Activated gamma-delta T cell treated with anti-CD3 and anti-CD28 coated beads, Interleukin-2, amount 50 U/mL, for 16 hours (primary cell): ENCODE measurements around the gene KCNJ6.
"Not testable (repeated sequence)": the region's sequence is repeated elsewhere in the genome, so short reads cannot be mapped to it uniquely, and the experiment has no call there.

Experiments
- DNase-seq: peaks from one replicate; pipeline ENCODE4 v3.0.0-alpha.2; 2020; ENCODE audit warnings: low read depth

The KCNJ6 gene

DNA sequence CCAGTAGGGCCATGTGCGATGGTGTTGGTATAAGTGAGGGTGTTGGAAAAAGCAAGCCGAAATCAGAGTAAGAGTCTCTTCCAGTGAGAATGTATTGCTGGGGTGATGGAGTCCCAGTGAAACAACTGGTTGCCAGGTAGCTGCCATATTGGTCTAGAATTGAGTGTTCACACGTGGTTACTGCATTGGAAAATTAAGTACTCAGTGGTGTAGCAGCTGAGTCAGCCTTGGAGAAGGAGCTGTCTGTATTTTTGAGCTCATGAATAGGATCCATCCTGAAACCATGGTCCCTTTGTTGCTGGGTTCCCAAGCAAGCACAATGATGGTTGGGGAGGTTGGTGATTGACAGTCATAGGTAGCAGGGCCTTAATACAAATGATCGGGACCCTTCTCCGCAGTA lies 314.3 kb downstream of the KCNJ6 start:
- no peak for DNase-seq

DNA sequence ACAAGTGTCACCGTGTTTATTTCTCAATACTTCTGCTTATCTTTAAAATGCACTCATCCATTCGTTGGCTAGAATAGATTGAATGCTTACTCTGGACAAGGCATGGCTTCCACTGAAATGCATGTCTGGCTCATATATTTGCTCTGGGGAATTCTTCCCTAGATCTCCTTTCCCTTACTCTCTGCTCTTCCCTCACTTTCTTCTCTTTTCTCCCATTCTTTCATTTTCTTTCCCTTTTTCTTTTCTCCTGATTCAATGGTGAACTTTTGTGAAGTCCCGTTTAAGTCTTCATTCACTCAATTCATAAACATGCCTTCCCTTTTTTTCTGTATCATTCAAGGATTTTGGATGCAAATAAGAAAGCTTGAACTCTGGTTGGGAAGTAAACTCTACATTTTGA lies 315.2 kb downstream of the KCNJ6 start:
- no peak for DNase-seq

DNA sequence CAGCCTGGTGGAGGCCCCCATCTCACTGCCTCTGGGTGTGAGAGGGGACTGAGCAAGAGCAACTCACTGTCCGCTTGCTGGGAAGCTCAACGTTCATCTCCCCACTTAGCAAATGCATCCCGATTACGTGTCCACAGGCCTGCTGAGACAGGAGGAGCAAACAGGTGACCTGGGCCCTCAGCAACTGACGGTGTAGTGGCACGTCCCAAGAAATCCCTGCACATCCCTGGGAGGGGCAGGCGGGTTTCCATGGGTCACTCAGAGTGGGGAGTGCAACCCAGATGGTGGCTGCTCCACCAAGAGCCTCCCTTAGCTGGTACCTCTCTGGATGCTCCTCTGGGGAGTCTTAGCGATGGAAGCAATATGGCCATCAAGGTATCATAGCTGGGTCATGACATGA lies 320.3 kb downstream of the KCNJ6 start:
- no peak for DNase-seq

DNA sequence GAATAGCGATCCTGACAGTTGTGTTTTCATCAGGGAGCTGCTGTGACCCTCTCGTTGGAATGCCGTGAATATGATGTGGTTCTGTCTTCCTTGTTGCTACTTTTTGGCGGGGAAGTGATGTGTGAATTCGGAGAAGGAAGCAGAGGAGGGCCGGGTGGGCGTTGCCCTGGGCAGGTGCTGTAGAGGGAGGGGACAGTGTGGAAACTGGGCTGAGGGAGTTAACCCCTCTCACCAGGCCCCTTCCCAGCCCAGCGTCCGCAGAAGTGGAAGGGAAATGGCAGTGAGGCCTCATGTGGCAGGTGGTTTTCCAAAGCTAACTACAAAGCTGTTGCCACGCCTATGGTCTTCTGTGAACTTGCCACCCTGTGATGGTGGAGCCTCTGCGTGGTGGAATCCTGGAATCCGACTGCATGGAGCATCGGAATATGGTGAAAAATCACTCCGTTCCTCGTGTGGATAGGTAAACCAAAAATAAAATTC lies 321.7 kb downstream of the KCNJ6 start:
- no peak for DNase-seq

DNA sequence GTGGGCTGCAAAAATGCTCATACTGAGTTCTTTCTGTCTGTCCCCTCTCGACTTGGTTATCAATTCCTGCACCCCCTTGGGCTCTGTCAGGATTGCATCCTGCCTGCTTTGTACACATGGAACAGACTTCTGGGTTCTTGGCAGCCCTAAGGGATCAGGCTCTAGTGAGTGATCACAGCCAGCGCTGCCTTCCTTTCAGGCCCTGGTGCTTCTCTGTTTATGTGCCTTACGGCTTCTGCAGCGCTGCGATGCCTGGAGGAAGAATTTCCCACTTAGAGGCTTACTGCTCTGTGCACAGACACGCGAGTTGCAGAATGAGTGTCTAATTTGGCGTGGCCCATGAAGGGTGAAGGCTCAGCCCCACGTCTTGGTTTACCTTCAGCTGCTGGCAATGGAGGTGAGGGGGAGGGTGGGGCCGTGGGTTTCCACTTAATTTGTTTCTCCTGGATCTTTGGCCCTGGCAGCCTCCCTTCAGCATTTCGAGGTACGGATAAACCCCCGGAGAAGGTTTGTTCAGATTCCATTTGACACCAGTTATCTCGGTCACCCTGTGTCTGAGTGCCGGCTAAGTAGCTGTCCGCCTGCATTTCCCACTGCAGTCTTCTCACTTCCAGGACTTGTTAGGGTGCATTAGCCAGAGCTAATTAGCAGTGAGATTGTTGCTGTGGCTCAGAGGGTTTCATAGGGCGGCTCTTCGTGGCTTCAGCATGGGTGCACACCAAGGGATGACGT lies 322.4 kb downstream of the KCNJ6 start:
- no peak for DNase-seq

DNA sequence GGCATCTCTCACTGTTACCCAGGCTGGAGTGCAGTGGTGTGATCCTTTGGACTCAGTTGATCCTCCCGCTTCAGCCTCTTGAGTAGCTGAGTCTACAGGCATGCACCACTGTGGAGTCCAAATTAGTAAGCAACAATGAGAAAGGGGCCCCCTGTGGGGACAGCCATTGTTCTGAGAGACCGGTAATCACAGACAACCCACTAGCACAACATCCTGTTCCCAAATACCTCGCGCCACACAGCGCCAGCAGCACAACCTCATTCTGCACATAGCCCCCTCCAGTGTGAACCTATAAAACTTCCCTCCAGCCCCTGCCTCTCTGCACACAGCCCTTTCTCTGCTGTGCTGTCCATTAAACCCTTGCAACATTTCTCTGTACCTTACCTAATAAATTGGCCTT lies 323.2 kb downstream of the KCNJ6 start:
- no peak for DNase-seq

DNA sequence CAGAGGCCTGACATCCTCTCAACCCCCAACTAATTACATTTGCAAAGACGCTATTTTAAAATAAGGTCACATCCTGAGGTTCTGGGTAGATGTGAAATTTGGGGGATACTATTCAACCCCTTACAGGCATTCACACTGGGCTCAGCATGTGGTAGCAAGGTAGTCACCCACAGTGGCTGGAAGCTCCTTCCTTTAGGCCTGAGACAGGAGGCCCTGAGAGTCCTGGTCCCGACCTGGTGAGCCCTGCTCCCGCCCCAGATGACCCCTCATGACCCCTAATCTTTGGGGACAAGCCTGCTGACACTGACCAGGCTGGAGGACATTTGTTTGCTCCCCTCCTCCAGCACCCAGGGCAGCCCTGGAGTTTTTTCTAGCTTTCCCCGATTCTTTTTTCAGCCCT lies 323.8 kb downstream of the KCNJ6 start:
- DNase-seq, result no peak

DNA sequence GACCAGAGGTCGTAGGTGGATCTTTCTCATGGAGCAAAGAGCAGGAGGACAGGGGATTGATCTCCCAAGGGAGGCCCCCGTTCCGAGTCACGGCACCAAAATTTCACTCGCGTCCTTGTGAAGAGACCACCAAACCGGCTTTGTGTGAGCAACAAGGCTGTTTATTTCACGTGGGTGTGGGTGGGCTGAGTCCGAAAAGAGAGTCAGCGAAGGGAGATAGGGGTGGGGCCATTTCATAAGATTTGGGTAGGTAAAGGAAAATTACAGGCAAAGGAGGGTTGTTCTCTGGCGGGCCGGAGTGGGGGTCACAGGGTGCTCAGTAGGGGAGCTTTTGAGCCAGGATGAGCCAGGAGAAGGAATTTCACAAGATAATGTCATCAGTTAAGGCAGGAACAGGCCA lies 324.3 kb downstream of the KCNJ6 start:
- DNase-seq, result not testable (repeated sequence)

DNA sequence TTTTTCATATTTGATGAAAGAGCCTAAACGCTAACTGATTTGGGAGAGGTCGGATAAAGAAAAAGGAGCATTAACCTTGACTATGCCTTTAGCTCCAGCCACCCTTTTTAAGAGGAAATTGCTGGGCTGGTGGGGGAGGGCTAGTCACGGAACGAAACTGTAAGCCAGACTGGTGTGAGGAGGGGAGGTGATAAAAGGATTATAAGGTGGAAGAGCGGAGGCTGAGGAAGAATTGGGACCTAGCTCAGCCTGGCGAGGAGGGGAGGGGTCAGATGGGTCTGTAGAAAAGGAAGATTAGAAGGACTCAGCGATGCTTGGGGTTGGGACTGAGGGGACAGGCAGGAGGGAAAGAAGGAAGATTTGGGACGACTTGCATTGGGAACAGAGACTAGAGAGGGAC lies 325.4 kb downstream of the KCNJ6 start:
- not testable (repeated sequence) for DNase-seq

DNA sequence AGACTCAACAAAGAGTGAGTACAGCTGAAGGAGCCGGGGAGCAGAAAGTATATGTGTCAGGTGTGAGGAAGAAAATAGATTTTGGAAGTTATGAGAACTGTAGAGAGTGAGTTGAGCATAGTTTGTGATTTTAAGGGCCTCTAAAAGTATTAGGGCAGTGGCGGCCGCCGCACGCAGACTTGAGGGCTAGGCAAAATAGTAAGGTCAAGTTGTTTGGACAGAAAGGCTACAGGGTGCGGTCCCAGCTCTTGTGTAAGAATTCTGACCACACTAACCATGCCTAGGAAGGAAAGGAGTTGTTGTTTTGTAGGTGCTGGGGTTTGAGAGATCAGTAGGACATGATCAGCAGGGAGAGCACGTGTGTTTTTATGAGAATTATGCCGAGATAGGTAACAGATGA lies 327.6 kb downstream of the KCNJ6 start:
- not testable (repeated sequence) for DNase-seq

DNA sequence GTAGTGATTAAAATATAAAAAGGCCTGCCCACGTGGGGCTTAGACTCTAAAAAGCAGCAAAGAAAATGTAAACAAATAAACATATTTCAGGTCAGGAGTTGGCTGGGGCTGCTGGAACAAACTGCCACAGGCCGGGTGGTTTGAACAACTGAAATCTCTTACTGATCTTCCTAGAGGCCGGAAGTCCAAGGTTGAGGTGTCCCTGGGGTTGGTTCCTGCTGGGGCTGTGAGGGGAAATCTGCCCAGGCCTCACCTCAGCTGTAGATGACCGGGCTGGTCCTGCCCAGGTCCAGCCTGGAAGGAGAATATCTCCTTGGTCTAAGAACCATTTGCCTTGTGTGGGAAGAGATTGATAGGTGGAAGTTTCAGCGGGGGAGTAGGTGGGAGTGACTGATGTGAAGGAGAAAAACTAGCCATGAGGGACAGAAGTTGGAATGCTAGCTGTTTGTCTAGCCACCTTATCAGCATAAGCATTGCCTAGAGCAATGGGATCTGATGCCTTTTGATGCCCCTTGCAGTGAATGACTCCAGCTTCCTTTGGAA lies 328.6 kb downstream of the KCNJ6 start:
- no peak for DNase-seq

DNA sequence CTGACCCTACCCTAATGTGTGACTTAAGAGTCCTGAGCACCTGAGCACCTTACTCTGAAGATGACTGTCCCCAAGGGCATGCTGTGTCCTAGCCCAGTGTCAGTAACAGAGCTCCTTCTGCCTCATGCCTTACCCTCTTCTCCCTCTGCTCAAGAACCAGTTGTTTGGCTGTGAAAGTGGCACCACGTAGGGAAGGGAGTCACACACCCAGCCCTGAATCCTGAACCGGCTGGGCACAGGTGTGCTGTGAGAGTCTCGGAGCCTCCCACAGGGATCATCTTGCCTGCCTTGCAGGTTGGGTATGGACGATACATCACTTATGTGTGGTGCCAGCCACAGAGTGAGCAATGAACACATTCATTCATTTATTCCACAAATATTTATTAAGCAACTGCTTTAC lies 329.1 kb downstream of the KCNJ6 start:
- DNase-seq, result no peak

DNA sequence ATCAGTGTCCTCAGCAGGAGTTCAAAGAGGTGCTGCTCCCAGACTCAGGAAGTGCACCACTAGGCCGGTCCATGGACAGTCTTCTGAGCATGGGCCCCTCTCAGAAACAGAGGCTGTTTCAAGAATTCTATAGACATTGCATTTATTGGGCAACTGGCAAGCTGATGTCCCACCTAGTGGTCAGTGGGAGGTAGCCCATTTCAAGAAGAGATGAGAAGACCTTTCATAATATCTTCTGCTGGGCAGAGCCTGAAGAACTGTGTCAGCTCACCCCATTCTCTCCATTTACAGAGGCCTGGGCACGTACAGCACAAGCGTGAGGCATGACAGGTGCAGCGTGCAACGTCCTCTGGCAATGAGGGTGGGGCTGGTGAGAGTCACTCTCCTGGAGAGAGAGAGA lies 333.7 kb downstream of the KCNJ6 start:
- DNase-seq, result no peak

DNA sequence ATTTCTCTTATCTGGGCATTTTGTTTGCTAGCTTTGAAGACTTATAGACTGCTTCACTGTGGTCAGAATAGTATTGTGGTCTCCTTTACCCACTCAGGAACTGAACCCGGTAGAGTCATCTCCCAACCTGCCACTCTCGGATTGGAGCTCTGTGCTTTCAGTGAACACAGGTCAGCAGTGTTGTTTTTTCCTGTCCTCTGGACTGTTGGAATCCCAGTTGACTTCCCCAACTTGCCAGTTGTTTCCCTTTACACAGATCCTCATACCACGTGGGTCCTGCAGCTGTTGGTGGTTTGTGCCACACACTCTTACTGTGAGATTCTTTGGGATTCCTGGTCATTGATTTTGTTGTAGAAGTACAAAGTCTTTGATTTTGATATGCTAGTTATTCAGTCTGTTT lies 335.6 kb downstream of the KCNJ6 start:
- no peak for DNase-seq

DNA sequence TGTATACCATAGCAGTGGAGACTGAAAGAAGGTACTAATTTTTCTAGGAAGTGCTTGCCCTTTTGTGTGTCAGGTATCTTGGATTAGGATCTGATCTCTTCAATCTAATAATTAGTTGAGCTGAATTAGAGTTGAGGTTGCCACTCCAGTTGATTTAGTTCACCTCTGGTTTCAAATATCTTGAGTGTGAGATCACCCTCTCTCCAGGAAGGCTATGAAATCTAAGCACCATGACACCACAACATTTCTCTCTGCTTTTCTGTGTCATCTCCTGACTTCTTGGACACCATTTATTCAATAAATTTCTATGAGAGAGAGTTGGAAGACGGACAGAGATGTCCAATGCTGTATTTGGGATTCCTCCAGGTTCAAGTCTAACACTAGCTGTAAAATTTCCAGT lies 336.9 kb downstream of the KCNJ6 start:
- no peak for DNase-seq

DNA sequence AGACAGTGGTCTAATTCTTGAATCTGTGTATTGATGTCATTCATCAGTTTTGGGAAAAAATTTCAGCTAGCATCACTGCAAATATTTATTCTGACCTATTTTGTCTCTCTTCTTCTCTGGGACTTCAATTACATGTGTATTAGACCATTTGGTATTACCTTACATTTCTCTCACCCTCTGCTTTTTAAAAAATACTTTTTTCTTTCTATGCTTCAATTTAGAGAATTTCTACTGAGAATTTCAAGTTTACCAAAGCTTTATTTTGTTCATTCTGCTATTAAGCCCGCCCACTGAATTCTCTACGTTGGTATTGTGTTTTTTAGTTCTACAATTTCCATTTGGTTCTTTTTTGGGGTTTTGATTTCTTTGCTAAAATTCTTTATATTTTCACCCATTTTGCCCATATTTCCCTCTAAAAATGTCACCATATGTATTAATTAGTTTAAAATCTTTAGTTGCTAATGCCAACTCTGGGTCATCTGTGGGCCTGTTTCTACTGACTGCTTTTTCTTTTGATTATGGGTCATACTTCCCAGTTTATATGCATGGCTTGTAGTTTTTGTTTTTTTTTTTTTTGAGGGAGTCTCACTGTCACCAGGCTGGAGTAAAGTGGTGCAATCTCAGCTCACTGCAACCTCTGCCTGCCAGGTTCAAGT lies 337.7 kb downstream of the KCNJ6 start:
- DNase-seq, result no peak

DNA sequence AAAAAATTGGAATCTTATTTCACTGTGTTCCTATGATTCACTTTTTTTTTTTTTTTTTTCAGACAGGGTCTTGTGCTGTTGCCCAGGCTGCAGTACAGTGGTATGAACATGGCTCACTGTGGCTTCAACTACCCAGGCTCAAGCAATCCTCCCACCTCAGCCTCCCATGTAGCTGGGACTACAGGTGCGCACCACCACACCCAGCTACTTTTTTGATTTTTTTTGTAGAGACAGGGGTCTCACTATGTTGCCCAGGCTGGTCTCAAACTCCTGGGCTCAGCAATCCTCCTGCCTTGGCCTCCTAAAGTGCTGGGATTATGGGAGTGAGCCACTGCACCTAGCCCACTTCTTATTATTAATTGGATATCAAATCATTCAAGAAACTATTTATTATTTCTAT lies 339.3 kb downstream of the KCNJ6 start:
- not testable (repeated sequence) for DNase-seq

DNA sequence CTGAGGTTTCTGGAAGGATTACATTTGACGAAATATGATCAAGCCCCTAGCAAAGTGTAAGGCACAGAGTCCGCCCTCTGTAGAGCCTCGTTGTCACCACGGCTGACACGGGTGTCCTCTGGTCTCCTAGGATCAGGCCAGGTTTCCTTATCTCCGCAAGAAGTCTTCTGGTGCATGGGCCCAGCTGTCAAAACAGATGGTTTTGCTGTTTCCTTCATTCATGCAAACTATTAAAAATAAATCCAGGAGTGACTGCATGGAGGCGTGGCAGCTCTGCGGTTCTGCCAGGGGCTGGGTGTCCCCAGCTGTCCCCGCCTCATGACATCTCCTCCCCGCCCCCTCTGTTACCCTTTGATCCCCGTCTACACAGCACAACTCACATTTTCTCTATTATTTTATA lies 340.7 kb downstream of the KCNJ6 start:
- DNase-seq, result no peak

DNA sequence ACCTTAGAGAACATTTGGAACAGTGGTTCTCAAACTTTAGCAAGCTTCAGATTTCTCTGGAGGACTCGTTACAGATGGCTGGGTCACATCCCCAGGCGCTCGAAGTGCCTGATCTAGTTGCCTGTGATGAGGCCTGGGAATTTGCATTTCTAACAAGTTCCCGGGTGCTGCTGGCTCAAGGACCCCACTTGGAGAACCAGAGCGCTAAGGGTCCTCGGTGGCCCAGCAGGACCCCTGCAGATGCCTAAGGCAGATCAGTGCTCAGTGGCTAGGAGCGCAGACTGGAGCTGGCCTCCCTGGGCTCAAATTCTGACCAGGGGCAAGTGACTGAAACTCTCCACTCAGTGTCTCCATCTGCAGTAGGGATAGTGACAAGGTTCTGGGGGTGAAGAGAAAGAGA lies 341.5 kb downstream of the KCNJ6 start:
- DNase-seq, result no peak

DNA sequence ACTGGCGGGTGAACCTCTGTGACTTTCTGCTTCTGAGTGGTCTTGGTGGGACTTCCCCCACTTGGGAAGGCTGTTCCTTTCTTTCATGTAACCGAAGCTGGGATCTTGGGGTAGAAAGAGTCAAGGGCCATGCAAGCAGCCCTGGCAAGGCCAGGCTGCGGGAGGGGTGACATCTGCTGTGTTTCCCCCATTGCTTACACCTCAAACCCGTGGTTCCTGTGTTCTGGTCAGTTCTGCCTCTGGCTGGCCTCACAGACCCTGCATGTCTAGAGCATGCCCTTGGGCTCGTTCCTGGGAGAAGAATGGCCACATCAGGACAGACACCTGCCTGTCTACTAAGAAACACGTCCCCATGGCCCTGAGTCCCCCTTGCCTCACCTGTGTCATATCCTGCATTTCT lies 341.9 kb downstream of the KCNJ6 start:
- DNase-seq, result no peak

DNA sequence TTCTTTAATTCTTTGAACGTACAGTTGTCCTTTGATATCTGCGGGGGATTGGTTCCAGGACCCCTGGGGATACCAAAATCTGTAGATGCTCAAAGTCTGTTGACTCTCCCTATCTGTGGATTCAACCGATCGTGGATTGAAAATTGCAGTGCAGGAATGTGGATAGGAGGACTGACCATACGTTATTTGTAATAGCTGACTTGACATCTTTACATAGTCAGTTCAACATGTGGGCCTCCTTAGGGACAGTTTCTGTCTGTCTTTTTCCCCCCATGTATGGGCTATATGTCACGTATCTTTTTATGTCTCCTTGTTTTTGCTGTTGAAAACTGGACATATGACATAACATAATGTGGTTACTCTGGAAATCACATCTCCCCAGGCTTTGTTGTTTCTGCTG lies 344.8 kb downstream of the KCNJ6 start:
- no peak for DNase-seq

DNA sequence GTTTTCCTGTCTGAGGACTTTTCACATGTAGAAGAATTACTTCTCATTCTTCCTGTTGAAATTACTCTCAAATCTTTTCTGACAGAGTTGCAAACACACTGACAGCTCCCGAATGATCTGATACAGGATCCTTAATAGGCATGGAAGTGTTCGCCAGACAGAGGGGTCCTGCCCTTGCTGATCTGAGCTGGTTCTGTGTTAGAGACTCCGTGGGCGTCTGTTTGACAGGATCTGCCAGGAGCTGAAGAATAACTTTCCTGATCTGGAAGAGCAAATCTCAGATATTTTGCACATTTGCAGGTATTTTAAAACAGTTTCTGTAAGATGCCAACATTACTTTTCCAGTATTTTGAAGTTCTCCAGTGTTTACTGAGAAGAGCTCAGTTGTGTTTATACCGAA lies 347.3 kb downstream of the KCNJ6 start:
- no peak for DNase-seq

DNA sequence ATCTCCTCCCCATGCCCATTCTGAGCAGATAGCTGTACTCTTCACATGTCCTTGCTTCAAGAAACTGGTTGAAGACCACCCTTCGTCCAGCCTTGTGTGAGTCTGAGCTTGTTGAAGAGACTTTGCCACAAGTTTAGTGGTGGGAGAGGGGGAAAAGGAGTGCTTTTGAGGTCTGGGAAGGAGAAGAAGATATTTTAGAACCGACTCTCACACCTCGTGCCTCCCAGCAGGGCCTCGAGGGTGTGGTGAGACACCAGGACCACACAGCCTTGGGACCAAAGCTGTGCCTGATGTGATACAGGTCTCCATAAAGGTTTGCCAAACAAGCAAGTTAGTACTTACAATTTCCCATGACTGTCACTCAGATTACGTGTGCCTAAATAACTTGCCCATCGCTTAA lies 347.8 kb downstream of the KCNJ6 start:
- DNase-seq, result no peak
